Measurements from ENCODE around the gene SRMS.

DNA sequence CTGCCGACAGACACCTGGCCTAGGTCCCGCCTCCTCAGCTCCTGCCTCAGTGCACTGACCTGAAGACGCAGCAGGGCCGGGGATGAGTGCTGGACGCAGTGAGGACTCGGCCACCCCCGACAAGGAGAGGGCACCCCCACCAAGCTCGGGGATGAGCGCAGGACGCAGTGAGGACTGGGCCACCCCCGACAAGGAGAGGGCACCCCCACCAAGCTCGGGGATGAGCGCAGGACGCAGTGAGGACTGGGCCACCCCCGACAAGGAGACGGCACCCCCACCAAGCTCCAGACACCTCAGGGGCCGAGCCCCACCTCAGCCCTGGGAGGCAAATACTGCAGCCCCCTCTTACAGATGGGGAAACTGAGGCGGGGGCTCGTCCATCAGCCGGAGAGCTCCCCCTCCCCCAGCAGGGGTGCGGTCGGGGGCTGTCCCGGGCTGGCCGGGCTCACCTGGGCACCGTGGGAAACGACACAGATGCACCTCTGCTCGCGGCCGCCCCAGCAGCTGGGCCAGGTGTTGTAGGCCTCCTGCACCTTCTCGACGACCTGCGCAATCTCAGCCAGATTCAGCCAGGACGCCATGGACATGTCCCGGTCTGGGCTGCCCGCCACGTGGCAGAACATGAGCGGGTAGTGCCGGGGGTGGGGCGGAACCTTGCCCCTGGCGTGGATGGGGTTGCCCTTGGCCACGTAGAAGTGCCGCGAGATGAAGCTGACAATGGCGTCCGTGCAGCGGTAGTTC lies 19.0 kb upstream of the SRMS start:
- TF ChIP-seq POLR2A (IDR thresholded peaks at IDR 0.05; ENCODE audit: low read length) (no peak), GATA1 (IDR thresholded peaks at IDR 0.05; ENCODE audit: low read depth, low read length) (no peak)

All from erythroblast (primary cell).